GDM1 (cell line): Measurements from ENCODE around the gene CXXC5.

Source experiments
- DNase-seq: peaks from one replicate; lab custom pipeline; 2025; lab: John Stamatoyannopoulos, UW

The CXXC5 gene

DNA sequence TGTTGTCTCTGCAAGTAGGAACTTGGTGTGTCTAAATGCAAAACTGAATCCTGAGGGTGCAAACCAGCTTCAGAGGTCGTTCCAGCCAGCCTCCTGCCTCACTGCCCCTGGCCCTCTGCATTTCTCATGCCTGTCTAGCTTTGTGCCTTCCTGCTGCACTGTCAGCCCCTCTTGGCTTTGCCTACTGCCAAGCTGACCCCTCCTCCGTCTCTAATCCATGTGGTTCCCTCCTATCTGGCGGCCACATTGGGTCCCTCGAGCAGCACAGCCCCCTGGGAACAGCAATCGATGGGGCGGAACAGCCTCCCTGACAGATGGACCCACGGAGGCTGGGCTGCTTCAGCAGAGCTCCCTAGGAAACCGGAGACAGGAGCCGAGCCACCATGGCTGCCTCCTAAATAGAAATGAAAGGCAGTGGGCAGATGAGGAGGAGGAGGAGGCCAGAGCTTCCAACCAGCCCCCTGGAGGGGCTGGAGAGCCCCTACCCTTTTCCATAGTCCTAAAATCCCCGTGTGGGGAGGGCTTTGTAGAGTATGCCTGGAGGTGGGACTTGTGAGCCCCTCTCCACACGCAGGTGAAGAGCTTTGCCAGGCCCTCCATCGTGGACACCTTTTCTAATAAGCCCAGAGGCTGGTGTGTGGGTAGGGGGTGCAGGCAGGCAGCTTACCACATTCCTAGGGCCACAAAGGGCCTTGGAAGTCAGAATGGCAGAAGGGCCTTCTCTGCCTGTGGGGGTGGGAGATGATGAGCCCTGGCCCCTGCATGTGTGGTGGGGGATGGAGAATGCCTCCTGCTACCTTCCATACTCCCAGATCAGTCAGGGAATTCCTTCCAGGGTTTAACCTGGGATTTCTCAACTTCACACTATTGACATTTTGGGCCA is 9.2 kb upstream of the CXXC5 start:
- DNase-seq = no peak

DNA sequence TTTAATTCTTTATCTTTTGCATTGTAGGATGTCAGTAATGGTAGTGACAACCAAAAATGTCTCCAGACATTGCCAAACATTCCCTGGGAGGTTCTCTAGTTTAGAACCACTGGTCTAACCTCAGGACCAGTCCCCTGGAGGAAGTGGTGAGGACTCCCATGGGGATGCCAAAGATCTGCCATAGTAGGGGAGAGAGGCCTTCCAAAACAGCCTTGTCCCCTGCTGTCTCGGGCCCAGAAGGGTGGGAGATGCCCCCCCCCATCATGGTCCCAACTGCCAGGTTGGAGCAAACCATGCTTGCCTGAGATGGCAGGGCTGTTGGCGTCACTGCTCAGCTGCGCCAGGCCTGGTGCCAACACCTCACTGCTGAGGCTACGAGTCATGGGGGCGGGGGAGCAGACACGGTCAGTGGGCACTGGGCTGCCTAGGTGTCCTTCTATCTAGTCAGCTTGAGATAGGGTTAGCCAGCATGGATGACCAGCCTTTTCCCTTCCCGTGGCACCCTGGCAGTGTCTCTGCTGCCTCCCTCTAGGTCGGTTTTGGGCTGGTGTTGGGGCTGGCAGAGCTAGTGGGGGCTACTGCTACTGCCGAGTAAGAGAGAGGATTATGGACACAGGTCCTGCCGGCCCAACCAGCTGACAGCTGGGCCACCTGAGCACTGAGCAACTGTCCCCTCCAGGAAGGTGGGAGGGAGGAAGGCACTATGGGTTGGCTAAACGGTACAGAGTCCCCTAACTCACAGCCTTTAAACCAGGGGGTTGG is 8.3 kb upstream of the CXXC5 start:
- DNase-seq = no peak

GRCh38 chr5:139640421-139641115 is 7.6 kb upstream of the CXXC5 start:
- no peak for DNase-seq

DNA sequence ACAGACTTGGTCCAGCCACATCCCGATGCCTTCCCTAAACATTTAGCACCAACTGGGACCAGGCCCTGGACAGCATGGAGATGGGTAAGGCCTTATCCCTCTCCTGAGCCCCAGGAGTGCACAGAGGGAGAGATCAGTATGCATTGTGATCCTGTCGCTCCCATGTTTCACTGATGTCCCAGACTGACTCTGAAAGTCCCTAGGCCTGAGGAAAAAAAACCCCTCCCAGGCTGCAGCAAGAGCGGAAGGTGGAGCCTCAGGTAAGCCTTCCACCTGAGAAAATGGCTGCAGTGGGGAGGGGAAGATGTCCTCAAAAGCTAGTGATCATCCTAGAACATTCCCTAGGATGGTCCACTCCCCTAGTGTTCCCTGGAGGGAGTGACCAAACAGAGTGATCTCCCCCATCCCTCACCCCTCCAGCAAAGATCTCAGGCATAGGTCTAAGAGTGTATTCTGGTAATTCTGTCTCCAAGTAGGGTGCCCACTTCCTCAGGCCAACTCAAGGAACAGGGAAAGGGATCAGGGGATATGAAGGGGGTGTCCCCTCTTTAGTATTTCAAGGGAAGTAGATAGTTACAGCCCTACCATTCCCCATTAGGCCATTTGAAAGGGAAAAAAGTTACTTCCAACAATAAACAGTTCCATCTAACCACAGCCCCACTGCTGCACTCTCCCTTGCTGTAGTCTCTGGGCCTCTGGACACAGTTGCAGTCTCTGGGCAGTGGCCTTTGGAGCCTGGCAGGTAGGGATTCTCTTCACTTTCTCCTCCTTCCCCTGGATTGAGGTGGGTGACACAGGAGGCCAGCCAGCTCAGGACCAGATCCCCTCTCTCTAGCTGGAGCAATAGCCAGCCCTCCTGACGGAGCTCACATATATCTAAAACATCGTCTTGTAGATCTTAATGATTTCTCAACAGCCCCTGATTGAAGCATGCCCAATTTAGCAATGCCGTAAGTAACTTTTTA is 6.8 kb upstream of the CXXC5 start:
- no peak for DNase-seq

- no peak for DNase-seq
Observed at GRCh38 chr5:139642213-139642612, 5.9 kb upstream of the CXXC5 start.

DNA sequence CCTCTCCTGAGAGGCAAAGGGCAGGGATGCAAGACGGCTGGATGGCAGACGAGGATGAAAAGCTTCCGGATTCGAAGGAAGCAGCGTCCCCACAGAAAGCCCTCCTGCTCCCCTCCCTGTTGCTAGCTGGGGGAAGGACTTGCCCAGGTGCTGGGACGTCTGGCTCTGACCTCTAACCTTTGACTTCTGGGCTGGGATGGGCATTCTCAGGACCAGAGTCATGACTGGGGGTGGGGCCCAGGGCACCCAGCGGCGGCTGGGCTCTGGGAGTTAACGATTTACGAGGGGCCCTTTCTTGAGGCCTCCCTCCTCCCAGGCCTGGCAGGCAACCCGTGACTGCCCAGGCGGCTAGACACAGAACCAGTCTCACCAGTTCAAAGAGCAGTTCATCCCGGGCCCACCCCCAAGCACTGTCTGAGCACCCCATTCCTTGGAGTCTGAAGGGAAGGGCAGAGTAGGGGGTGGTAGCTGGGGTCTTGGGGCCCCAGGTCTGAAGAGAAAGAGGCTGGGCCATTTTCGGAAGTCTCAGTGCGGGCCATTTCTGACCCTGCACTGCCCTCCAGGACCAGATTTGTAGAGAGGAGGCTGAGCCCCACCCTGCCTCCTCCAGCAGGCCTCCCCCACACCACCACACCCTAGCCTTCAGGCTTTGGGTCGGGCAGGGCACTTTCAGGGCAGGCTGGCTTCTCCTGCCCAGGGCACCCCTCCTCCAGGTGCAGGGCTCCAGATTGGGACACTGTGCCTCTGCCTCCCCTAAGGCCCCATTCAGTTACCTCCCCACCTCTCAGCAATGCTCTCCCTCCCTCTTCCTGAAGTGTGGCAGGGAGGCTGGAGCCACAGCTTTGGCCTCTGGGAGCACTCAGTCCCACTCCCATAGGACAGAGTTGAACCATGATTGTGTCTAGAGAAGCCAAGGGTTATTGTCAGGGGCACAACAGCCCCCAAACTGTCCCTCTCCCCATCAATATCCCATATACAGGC is 5.0 kb upstream of the CXXC5 start:
- no peak for DNase-seq

DNA sequence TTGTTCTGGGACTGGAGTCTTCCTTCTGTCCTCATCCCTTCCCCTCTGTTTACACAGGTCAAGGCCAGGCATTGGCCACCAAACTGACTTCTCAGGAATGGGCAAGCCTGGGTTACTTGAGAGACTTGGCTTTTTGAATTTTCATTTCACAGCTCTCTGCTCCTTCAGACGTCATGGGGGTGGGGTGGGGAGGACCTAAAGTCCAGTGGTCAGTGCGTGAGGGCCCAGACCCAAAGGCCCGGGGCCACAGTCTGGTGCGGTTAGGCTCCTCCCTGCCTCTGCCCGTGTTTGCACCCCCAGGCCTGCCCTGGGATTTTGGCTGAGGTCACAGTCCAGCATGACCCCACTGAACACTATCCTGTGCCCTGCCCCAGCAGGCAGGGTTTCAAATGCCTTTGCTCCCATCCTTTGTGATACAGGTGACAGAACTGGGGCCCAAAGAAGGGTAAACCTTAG is 4.1 kb upstream of the CXXC5 start:
- DNase-seq = no peak

- no peak for DNase-seq
Observed at GRCh38 chr5:139644646-139645429, 3.3 kb upstream of the CXXC5 start.

DNA sequence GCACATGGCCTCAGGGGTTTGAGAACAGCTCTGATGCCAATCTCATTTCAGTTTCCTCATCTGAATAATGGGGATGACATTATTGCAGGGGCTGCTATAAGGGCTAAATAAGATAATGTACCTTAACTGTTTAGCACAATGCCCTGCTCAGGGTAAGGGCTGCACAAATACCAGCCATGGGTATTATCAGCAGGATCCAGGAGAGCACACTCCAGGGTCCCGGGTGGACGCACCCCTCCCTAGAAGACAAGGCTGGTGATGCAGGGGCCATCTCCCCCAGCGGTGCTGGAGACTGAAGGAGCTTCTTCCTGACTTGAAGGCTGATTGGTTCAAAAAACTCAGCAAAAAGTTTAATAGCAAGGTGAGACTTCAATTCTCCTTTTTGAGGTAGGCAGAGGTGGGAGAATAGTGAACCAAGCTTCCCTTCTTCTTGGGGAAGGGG is 2.7 kb upstream of the CXXC5 start:
- no peak for DNase-seq

DNA sequence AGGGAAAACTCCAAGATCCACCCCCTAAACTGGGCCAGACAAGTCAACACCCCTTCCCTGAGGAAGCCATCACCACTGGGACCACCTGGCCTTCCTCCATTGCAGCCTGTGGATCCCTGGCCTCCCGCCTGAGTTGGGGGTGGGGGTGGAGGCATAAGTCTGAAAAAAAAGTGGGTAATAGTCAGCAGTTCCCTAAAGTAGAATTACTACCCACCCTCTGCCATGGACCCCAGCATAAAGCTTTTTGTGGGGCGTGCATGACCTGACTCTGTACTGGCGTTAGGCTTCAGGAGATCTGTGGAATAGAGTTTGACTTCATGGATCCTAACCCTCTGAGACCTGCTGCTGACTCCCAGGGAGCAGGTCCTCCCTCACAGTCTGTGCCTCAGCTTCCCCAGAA is 2.0 kb upstream of the CXXC5 start:
- DNase-seq = no peak

GRCh38 chr5:139646912-139647505 is 1.1 kb upstream of the CXXC5 start:
- peak; percentile 55 for DNase-seq

DNA sequence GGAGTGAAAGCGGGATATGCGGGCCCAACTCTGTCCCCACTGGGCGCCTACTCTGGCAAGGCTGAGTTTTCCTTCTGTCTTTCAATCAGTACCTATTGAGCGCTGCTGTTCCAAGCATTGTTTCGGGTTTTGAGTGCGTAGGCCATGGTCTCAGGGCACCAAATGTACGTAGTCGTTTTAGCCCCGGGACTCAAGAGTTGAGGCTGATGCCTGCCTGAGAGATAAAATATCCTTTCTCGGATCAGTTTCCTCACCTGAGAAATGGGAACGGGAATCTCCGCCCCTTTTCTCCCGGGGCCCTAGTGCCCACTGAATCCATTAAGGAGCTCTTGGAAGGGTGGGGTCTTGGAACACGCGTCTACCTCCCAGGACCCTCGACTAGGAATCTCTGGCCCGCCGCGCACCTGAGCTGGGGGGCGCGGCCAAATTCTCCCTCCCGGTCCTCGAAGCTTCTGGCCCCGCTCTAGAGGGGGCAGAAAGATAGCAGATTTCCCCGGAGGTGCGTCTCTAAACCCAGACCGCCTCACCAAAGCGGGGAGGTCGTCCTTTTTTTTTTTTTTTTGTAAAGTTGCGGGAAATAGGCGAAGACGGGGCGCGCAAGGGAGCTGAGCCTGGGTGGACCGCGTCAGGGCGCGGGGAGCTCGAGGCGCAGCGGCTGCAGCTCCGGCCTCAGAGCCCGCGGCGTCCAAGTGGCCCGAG is 494 bp upstream of the CXXC5 start:
- DNase-seq = no peak

DNA sequence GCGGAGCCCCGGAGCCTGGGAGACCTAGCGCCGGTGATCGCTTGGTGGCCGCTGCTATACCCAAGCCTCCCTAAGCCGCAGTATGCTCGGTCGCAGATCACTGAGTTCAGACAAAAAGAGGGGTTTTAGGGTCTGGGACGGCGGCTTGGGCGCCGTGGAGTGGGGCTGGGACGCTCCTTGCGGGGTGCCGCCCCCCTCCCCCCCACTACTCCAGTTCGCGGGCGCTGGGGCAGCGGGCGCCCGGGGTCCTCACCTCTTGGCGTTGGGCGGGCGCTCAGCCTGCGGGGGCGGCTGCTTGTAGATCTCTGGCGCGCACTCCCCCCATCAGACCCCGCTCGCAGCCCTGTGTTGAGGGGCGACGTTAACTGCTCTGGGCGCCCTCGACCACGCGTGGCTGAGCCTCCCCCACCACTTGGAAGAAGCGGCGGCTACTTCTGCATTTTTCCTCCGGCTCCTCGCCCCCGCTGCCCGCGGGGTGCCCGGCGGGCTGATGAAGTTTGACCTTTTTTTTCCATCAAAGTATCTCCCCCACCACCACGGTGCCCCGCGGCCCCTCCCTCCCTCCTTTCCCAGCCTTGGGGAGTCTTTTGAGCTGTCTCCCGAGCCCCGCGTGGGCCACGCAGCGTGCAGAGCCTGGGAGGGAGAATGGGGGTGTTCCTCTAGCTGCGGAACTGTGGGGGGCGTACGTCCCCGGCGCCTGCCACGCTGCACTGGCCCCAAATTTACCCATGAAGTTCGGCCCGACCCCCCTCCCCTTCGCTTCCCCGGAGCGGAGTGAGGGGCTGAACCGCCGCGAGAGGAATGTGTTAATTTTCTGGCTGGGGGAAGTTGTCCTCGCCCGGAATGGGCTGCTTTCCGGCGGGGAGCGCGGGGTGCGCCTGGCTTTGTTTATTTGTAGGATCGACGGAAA is 1.2 kb downstream of the CXXC5 start:
- DNase-seq = peak; percentile 29

GRCh38 chr5:139650031-139650688 is 2.0 kb downstream of the CXXC5 start:
- no peak for DNase-seq

- no peak for DNase-seq
Observed at GRCh38 chr5:139650689-139651042, 2.5 kb downstream of the CXXC5 start.

GRCh38 chr5:139651043-139651834 is 3.1 kb downstream of the CXXC5 start:
- no peak for DNase-seq
